Stromal cell of bone marrow (primary cell): ENCODE results near the gene ADAM12.

Source experiments
- DNase-seq: peaks from one replicate; pipeline ENCODE4 v3.0.0-alpha.2; 2012; ENCODE audit warnings: low read depth

Gene ADAM12

GRCh38 chr10:126014309-126014708 lies 374.0 kb downstream of the ADAM12 start:
- peak; percentile 48 for DNase-seq

- DNase-seq: peak; percentile 49
Measured at GRCh38 chr10:126013489-126014281, 374.6 kb downstream of the ADAM12 start.

- DNase-seq: no peak
Measured at GRCh38 chr10:126012485-126012884, 375.8 kb downstream of the ADAM12 start.

GRCh38 chr10:126011995-126012394 lies 376.3 kb downstream of the ADAM12 start:
- DNase-seq: no peak

- DNase-seq: no peak
Measured at GRCh38 chr10:126009650-126010049, 378.6 kb downstream of the ADAM12 start.

- DNase-seq: no peak
Measured at GRCh38 chr10:126006906-126007305, 381.4 kb downstream of the ADAM12 start.

GRCh38 chr10:126006264-126006663 lies 382.0 kb downstream of the ADAM12 start:
- no peak for DNase-seq

GRCh38 chr10:126004752-126005151 lies 383.5 kb downstream of the ADAM12 start:
- no peak for DNase-seq

- no peak for DNase-seq
Measured at GRCh38 chr10:126001576-126001975, 386.7 kb downstream of the ADAM12 start.

GRCh38 chr10:125999694-126000093 lies 388.6 kb downstream of the ADAM12 start:
- no peak for DNase-seq

- DNase-seq: no peak
Measured at GRCh38 chr10:125997586-125997985, 390.7 kb downstream of the ADAM12 start.

- DNase-seq: no peak
Measured at GRCh38 chr10:125995726-125996304, 392.5 kb downstream of the ADAM12 start.

- no peak for DNase-seq
Measured at GRCh38 chr10:125994601-125995000, 393.7 kb downstream of the ADAM12 start.

- DNase-seq: no peak
Measured at GRCh38 chr10:125992254-125992653, 396.0 kb downstream of the ADAM12 start.

GRCh38 chr10:125991392-125991791 lies 396.9 kb downstream of the ADAM12 start:
- no peak for DNase-seq

GRCh38 chr10:125990974-125991373 lies 397.3 kb downstream of the ADAM12 start:
- no peak for DNase-seq

- DNase-seq: no peak
Measured at GRCh38 chr10:125989791-125990190, 398.5 kb downstream of the ADAM12 start.

GRCh38 chr10:125985557-125986240 lies 402.6 kb downstream of the ADAM12 start:
- no peak for DNase-seq

GRCh38 chr10:125984865-125985495 lies 403.3 kb downstream of the ADAM12 start:
- DNase-seq: no peak

- DNase-seq: no peak
Measured at GRCh38 chr10:125984346-125984745, 403.9 kb downstream of the ADAM12 start.

GRCh38 chr10:125983656-125984055 lies 404.6 kb downstream of the ADAM12 start:
- no peak for DNase-seq

- DNase-seq: no peak
Measured at GRCh38 chr10:125983161-125983560, 405.1 kb downstream of the ADAM12 start.
